HepG2 (cell line): ENCODE results near the gene P2RX1. TPM values are rescaled to one million over a fixed set of nuclear protein-coding genes. Genes with fewer than 3 reads are reported as not detected.

ENCODE experiments used
- ATAC-seq: fragments of 200-7000 bp; cut with Tn5 transposase; 3 replicates; pipeline ENCODE4 v1.9.1; 2020; ENCODE audit warnings: mild to moderate bottlenecking, moderate library complexity
- BruUV-seq: library from RNA; stranded (reverse); fragments of 400-500 nt; replicated peaks from 2 replicates; lab custom pipeline; 2021; lab: Mats Ljungman, UMichigan
- CTCF ChIA-PET: fragments of 300-600 bp; formaldehyde crosslinking; extraction: SDS; loops from one replicate; lab custom pipeline; 2021; ENCODE audit warnings: low total read pairs, inconsistent platforms, low intra/inter-chr PET ratio; lab: Yijun Ruan, JAX
- POLR2A ChIA-PET: fragments of 350-600 bp; sonication (Branson Sonifier 250); formaldehyde crosslinking; loops from one replicate; lab custom pipeline; 2020; ENCODE audit warnings: antibody characterized with exemption, inconsistent platforms; lab: Yijun Ruan, JAX
- DNase-seq: peaks from one replicate; pipeline ENCODE4 v3.0.0-alpha.2; 2015; ENCODE audit warnings: low spot score
- FAIRE-seq: peaks from 3 replicates; lab custom pipeline; 2011; peaks lifted over from hg19 to GRCh38; lab: Jason Lieb, UNC
- H2AFZ ChIP-seq: one replicate; pipeline ENCODE4 v1.6.1; 2011; ENCODE audit warnings: low read length, inconsistent platforms
- H3K27ac ChIP-seq: fragments of 300-600 bp; 3 replicates; pipeline ENCODE4 v1.8.0; 2011; ENCODE audit warnings: mixed run types, mild to moderate bottlenecking, mixed read lengths, low read length, inconsistent platforms; ENCODE audit not compliant: insufficient read depth; ENCODE audit errors: extremely low read length
- H3K27me3 ChIP-seq, 2 experiments: fragments of 200-600 bp in 1 of 2; 2 replicates in 1 of 2; 3 replicates in 1 of 2; pipeline versions ENCODE4 v1.6.0 to v1.8.0; 2011; ENCODE audit warnings: low read length in 2 of 2, mild to moderate bottlenecking in 2 of 2, moderate library complexity in 2 of 2, inconsistent platforms in 1 of 2; ENCODE audit not compliant: insufficient read depth in 2 of 2, control insufficient read depth in 1 of 2
- H3K36me3 ChIP-seq, 2 experiments: fragments of 200-600 bp in 1 of 2; replicated peaks in 1 of 2; 2 replicates in 1 of 2; 3 replicates in 1 of 2; pipeline versions ENCODE4 v1.5.1 to v1.8.0; 2011; ENCODE audit warnings: low read length in 2 of 2, inconsistent platforms in 1 of 2; ENCODE audit not compliant: insufficient read depth in 2 of 2, control insufficient read depth in 1 of 2
- H3K4me1 ChIP-seq: 2 replicates; pipeline ENCODE4 v1.5.1; 2012; ENCODE audit warnings: low read length, inconsistent platforms; ENCODE audit not compliant: insufficient read depth
- H3K4me2 ChIP-seq: 2 replicates; pipeline ENCODE4 v1.6.0; 2011; ENCODE audit warnings: low read depth, low read length, inconsistent platforms
- H3K4me3 ChIP-seq, 3 experiments: fragments of 200-600 bp in 1 of 3; sonication (generic), shearing (Covaris generic) in 1 of 3; replicated peaks in 1 of 3; 2 replicates each; pipeline ENCODE4 v1.5.1; 2011 to 2016; ENCODE audit warnings: low read length in 3 of 3, inconsistent platforms in 2 of 3, low read depth in 2 of 3, mild to moderate bottlenecking in 2 of 3, control low read depth in 1 of 3, mixed read lengths in 1 of 3; ENCODE audit not compliant: insufficient read depth in 1 of 3
- H3K79me2 ChIP-seq: one replicate; pipeline ENCODE4 v1.6.1; 2011; ENCODE audit warnings: low read length, inconsistent platforms; ENCODE audit not compliant: insufficient read depth
- H3K9ac ChIP-seq: 2 replicates; pipeline ENCODE4 v1.6.0; 2011; ENCODE audit warnings: mild to moderate bottlenecking, low read depth, low read length, inconsistent platforms; ENCODE audit not compliant: insufficient read depth
- H3K9me3 ChIP-seq: 2 replicates; pipeline ENCODE4 v1.5.1; 2012; ENCODE audit warnings: mild to moderate bottlenecking, low read length
- H4K20me1 ChIP-seq: 2 replicates; pipeline ENCODE4 v1.6.0; 2011; ENCODE audit warnings: inconsistent platforms, mild to moderate bottlenecking, low read length, moderate library complexity; ENCODE audit not compliant: insufficient read depth
- DNMT3B ChIP-seq: conservative IDR thresholded peaks from 2 replicates; pipeline ENCODE4 v1.6.1; 2016; ENCODE audit warnings: missing biosample characterization, control low read depth
- FOXK2 ChIP-seq: fragments of 450-650 bp; IDR thresholded peaks from 2 replicates; pipeline ENCODE4 v1.6.1; 2016
- HNRNPL ChIP-seq: fragments of 200-400 bp; formaldehyde crosslinking; IDR thresholded peaks from 2 replicates; pipeline ENCODE4 v1.6.1; 2017; ENCODE audit warnings: mild to moderate bottlenecking, low read depth, low read length
- KAT2B ChIP-seq: fragments of 150-350 bp; IDR thresholded peaks from 2 replicates; pipeline ENCODE4 v1.6.1; 2014; ENCODE audit warnings: low read depth, low read length, borderline replicate concordance
- PCBP2 ChIP-seq: fragments of 200-400 bp; formaldehyde crosslinking; optimal IDR thresholded peaks from 2 replicates; pipeline ENCODE3; 2018; ENCODE audit warnings: low read length, low read depth; ENCODE audit not compliant: poor library complexity, severe bottlenecking
- ZEB1 ChIP-seq: IDR thresholded peaks from 2 replicates; pipeline ENCODE4 v1.6.1; 2012; ENCODE audit warnings: mild to moderate bottlenecking, low read depth, inconsistent platforms; ENCODE audit not compliant: insufficient replicate concordance
- ZNF264 ChIP-seq: sonication (generic); formaldehyde crosslinking; IDR thresholded peaks from 2 replicates; pipeline ENCODE4 v1.4.0; 2020; ENCODE audit warnings: missing genetic modification reagents
- ZNF441 ChIP-seq: sonication (generic); formaldehyde crosslinking; IDR thresholded peaks from 2 replicates; pipeline ENCODE4 v1.7.0; 2021; ENCODE audit warnings: missing genetic modification reagents, borderline replicate concordance
- ZNF547 ChIP-seq: sonication (generic); formaldehyde crosslinking; IDR thresholded peaks from 2 replicates; pipeline ENCODE4 v1.5.1; 2020; ENCODE audit warnings: mild to moderate bottlenecking, missing genetic modification reagents
- ZNF572 ChIP-seq: sonication (generic); formaldehyde crosslinking; IDR thresholded peaks from 2 replicates; pipeline ENCODE4 v1.5.1; 2020; ENCODE audit warnings: mild to moderate bottlenecking, missing genetic modification reagents
- ZNF652 ChIP-seq: IDR thresholded peaks from 2 replicates; pipeline ENCODE4 v1.6.1; 2016; ENCODE audit warnings: low read depth, borderline replicate concordance
- WGBS: methylation state at CpG from one replicate; pipeline ENCODE4 v1.1.6; 2017; ENCODE audit warnings: low lambda C conversion rate; 5-methylcytosine and 5-hydroxymethylcytosine counted together
- in situ Hi-C: cut with HindIII; loops from 2 replicates; pipeline ENCODE4 v1.10.0; 2017; ENCODE audit warnings: low pct_unique_long_range_greater_than_20kb; ENCODE audit not compliant: extremely low pct_ligation_motif_present
- intact Hi-C: fragments of 100-400 bp; cut with micrococcal nuclease; formaldehyde crosslinking; loops from one replicate; pipeline ENCODE4 v1.10.0; 2022; ENCODE audit not compliant: unreplicated experiment
- polyA plus RNA-seq, 8 experiments: library from polyadenylated mRNA; depleted of rRNA in 3 of 8; stranded (reverse) in 7 of 8; unstranded in 1 of 8; fragments of >200 nt; fragmentation: Illumina TruSeq in 4 of 8; extraction: Trizol in 4 of 8; gene quantifications; 2 replicates each; pipeline versions ENCODE4 v1.2.1 to v1.2.3, GENCODE V29; 2011 to 2016; ENCODE audit warnings: low read depth in 4 of 8, missing spikeins in 1 of 8, mixed read lengths in 1 of 8; ENCODE audit not compliant: insufficient read depth in 1 of 8
- total RNA-seq, 5 experiments: library from RNA; depleted of rRNA; stranded (reverse); fragments of >200 nt; fragmentation: Illumina TruSeq; extraction: Trizol; gene quantifications; 2 replicates each; pipeline ENCODE4 v1.2.3, GENCODE V29; 2016; ENCODE audit warnings: low read depth in 1 of 5
- TF ChIP-seq, protein P1 (sequence below): fragments of 450-650 bp; IDR thresholded peaks from 2 replicates; pipeline ENCODE4 v1.6.1; 2016
- TF ChIP-seq, protein P2 (sequence below): sonication (generic); formaldehyde crosslinking; IDR thresholded peaks from 2 replicates; pipeline ENCODE4 v1.4.0; 2020; ENCODE audit warnings: missing genetic modification reagents, mild to moderate bottlenecking, borderline replicate concordance
- TF ChIP-seq, protein P3 (sequence below): sonication (generic); formaldehyde crosslinking; IDR thresholded peaks from 2 replicates; pipeline ENCODE4 v1.4.0; 2020; ENCODE audit warnings: mild to moderate bottlenecking, low read depth, missing genetic modification reagents
- TF ChIP-seq, protein P4 (sequence below): sonication (generic); formaldehyde crosslinking; IDR thresholded peaks from 2 replicates; pipeline ENCODE4 v1.5.0; 2020; ENCODE audit warnings: mild to moderate bottlenecking, missing genetic modification reagents

P2RX1 gene
- total and polyA plus RNA-seq, 2 of the 13 experiments (the other 11 are each of a cell fraction or from before 2014, with no cell fraction given) = 0.04 to 0.50 TPM

DNA sequence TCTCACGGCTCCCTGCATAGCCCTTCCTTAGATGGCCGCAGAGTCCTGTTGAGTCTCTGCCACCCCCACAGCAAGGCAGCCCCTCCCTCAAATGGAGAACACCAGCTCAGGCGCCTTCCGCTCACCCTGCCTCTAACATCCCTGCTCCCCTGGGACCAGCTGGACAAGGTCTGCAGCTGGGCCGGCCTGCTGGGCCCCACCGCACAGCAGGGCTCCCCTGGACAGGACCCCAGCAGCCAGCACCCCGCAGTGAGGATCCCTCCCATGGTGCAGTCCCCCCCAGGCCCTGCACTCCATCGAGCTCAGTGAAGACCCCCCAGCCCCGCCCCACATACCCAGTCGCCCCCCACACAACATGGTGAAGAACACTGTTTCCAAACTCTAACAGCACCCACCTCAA lies 37.8 kb upstream of the P2RX1 start (continued):
- TF ChIP-seq, protein P1, sequence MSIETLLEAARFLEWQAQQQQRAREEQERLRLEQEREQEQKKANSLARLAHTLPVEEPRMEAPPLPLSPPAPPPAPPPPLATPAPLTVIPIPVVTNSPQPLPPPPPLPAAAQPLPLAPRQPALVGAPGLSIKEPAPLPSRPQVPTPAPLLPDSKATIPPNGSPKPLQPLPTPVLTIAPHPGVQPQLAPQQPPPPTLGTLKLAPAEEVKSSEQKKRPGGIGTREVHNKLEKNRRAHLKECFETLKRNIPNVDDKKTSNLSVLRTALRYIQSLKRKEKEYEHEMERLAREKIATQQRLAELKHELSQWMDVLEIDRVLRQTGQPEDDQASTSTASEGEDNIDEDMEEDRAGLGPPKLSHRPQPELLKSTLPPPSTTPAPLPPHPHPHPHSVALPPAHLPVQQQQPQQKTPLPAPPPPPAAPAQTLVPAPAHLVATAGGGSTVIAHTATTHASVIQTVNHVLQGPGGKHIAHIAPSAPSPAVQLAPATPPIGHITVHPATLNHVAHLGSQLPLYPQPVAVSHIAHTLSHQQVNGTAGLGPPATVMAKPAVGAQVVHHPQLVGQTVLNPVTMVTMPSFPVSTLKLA = no peak
- TF ChIP-seq ZNF547 (CRISPR knock-in tag) (no peak), FOXK2 (no peak)

DNA sequence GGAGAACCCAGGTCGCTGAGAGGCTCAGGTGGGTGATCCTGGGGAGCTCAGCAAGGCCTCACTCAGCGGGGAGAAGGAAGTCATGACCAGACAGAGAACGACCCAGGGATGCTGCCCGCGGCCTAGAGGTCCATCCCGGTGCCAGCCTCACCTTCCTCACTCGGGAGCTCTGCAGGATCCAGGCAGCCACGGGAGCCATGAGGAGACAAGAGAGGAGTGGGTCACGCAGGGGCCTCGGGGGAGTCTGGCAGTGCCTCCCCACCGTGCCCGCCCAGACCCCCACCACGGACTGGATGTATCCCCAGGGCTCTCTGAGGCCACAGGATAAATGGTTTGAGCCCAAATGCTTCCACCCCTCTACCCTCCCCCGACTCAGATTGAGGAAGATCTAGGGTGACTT lies 37.3 kb upstream of the P2RX1 start:
- FAIRE-seq (no peak), ATAC-seq (no peak), DNase-seq (no peak)
- no peak overlapping the region for H3K4me2 ChIP-seq
- peaks cover 11% of the 10 kb centered on the region for H3K4me1 ChIP-seq
- H3K9me3 ChIP-seq = no peaks in the 10 kb centered on the region
- in situ Hi-C loops (no loop called here), intact Hi-C loops (no loop called here)
- H3K79me2 ChIP-seq = no peaks in the 10 kb centered on the region
- H3K4me3 ChIP-seq = no peak overlapping the region
- peaks cover 2 to 30% of the 10 kb centered on the region in 2 experiments; a peak in 3 of 5 replicates for H3K27me3 ChIP-seq
- 13% methylated on average over 3 of the region's 14 CpGs for WGBS
- H3K36me3 ChIP-seq = no peaks in the 10 kb centered on the region
- H3K27ac ChIP-seq = no peak overlapping the region
- BruUV-seq = no TSS peak
- ChIA-PET CTCF (no interaction called here), POLR2A (no interaction called here)
- no peaks in the 10 kb centered on the region for H4K20me1 ChIP-seq
- H2AFZ ChIP-seq = no peak overlapping the region
- no peak overlapping the region for H3K9ac ChIP-seq
- TF ChIP-seq ZNF441 (CRISPR knock-in tag) (no peak), ZNF572 (no peak), PCBP2 (no peak), HNRNPL (no peak), KAT2B (no peak), ZNF264 (no peak), ZEB1 (no peak), DNMT3B (CRISPR knock-in tag) (no peak), ZNF652 (CRISPR knock-in tag) (no peak)
- TF ChIP-seq, protein P2, sequence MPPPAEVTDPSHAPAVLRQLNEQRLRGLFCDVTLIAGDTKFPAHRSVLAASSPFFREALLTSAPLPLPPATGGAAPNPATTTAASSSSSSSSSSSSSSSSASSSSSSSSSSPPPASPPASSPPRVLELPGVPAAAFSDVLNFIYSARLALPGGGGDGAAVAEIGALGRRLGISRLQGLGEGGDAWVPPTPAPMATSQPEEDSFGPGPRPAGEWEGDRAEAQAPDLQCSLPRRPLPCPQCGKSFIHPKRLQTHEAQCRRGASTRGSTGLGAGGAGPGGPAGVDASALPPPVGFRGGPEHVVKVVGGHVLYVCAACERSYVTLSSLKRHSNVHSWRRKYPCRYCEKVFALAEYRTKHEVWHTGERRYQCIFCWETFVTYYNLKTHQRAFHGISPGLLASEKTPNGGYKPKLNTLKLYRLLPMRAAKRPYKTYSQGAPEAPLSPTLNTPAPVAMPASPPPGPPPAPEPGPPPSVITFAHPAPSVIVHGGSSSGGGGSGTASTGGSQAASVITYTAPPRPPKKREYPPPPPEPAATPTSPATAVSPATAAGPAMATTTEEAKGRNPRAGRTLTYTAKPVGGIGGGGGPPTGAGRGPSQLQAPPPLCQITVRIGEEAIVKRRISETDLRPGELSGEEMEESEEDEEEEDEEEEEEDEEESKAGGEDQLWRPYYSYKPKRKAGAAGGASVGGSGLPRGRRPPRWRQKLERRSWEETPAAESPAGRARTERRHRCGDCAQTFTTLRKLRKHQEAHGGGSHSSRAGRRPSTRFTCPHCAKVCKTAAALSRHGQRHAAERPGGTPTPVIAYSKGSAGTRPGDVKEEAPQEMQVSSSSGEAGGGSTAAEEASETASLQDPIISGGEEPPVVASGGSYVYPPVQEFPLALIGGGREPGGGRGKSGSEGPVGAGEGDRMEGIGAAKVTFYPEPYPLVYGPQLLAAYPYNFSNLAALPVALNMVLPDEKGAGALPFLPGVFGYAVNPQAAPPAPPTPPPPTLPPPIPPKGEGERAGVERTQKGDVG (CRISPR knock-in tag) = no peak
- TF ChIP-seq, protein P3, sequence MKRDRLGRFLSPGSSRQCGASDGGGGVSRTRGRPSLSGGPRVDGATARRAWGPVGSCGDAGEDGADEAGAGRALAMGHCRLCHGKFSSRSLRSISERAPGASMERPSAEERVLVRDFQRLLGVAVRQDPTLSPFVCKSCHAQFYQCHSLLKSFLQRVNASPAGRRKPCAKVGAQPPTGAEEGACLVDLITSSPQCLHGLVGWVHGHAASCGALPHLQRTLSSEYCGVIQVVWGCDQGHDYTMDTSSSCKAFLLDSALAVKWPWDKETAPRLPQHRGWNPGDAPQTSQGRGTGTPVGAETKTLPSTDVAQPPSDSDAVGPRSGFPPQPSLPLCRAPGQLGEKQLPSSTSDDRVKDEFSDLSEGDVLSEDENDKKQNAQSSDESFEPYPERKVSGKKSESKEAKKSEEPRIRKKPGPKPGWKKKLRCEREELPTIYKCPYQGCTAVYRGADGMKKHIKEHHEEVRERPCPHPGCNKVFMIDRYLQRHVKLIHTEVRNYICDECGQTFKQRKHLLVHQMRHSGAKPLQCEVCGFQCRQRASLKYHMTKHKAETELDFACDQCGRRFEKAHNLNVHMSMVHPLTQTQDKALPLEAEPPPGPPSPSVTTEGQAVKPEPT (CRISPR knock-in tag) = no peak
- TF ChIP-seq, protein P4, sequence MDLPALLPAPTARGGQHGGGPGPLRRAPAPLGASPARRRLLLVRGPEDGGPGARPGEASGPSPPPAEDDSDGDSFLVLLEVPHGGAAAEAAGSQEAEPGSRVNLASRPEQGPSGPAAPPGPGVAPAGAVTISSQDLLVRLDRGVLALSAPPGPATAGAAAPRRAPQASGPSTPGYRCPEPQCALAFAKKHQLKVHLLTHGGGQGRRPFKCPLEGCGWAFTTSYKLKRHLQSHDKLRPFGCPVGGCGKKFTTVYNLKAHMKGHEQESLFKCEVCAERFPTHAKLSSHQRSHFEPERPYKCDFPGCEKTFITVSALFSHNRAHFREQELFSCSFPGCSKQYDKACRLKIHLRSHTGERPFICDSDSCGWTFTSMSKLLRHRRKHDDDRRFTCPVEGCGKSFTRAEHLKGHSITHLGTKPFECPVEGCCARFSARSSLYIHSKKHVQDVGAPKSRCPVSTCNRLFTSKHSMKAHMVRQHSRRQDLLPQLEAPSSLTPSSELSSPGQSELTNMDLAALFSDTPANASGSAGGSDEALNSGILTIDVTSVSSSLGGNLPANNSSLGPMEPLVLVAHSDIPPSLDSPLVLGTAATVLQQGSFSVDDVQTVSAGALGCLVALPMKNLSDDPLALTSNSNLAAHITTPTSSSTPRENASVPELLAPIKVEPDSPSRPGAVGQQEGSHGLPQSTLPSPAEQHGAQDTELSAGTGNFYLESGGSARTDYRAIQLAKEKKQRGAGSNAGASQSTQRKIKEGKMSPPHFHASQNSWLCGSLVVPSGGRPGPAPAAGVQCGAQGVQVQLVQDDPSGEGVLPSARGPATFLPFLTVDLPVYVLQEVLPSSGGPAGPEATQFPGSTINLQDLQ = no peak
